D341Med (cell line): ENCODE measurements around the gene HERC2.
"Not testable (repeated sequence)": the region's sequence is repeated elsewhere in the genome, so short reads cannot be mapped to it uniquely, and the experiment has no call there.

Experiments used
- DNase-seq: peaks from one replicate; pipeline ENCODE4 v3.0.0; 2012; ENCODE audit warnings: low spot score

Gene HERC2

GRCh38 chr15:28182216-28182615 is 139.8 kb downstream of the HERC2 start:
- no peak for DNase-seq

- no peak for DNase-seq
These were observed 140.6 kb downstream of the HERC2 start for GRCh38 chr15:28181366-28181765.

- DNase-seq = no peak
These were observed 142.7 kb downstream of the HERC2 start for GRCh38 chr15:28179270-28179669.

GRCh38 chr15:28178727-28179126 is 143.3 kb downstream of the HERC2 start:
- no peak for DNase-seq

- DNase-seq = no peak
These were observed 143.7 kb downstream of the HERC2 start for GRCh38 chr15:28178290-28178689.

DNA sequence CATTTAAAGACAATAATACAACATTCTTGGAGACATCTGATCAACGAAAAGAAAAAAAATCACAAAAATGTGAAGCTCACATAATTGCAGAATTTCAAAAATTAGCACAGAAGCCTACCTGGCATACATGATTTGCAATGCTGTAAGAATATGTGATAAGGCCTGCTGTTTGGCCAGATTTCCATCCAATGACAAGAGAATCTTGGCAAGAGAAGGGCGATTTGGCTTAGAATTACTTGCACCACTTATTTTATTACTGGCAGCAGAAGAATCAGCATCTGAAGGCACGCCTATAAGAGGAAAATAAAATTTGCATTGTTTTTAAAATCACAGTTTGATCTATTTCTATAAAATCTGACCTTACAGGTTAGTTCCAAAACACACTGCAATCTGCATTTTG is 152.6 kb downstream of the HERC2 start:
- DNase-seq = no peak

GRCh38 chr15:28168405-28169121 is 153.4 kb downstream of the HERC2 start:
- not testable (repeated sequence) for DNase-seq

DNA sequence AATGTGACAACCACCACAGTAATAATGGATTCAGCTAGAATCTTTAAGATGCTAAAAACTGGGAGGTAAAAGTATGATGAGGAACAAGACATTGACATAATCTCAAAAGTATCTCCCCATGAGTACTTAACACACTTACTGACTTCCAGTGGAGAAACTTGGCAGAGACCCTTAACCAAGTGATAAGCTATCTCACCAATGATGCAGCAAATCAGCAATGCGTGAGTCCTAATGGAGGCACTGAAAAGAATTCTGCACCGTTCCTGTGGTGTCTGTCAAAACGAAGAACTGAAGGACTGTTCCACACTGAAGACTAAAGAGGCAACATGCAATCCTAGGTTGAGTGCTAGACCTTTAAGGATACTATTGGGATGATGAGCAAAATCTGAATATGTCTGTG is 154.9 kb downstream of the HERC2 start:
- DNase-seq = no peak

DNA sequence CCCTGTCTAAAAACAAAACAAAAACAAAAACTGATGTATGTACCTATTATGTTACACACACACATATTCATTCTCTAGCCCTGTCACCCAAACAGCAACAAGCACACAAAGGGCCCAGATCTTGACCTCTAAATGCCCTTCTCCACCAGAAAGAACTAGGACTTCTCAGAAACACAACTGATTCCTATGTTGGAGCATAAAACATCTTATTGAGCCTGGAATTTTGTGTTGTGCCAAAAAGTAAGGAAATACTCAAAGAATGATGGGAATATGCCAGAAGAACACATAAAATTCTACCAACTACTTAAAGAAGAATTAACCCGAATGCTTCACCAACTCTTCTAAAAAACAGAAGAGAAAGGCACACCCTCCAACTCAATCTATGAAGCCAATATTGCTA is 156.2 kb downstream of the HERC2 start:
- no peak for DNase-seq

DNA sequence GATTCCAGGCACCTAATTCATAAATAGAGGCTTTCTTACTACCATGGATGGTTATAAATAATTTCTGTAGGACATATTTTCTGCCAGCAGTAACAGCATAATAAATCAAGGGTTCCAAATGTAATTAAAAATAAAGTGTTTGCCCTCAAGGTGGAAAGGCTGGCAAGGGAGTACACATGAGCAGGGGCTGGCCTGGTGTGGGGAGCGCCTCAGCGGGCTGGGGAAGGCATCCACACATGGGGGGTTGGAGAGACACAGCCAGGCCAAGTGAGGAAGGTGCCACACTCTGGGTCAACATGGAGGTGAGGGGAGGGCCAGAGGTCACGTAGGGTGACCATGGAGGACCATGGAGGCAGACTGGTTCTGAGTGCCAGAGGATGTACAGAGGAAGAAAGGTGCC is 157.1 kb downstream of the HERC2 start:
- no peak for DNase-seq

GRCh38 chr15:28154283-28154682 is 167.7 kb downstream of the HERC2 start:
- DNase-seq = no peak

- no peak for DNase-seq
These were observed 168.4 kb downstream of the HERC2 start for GRCh38 chr15:28153492-28154119.

DNA sequence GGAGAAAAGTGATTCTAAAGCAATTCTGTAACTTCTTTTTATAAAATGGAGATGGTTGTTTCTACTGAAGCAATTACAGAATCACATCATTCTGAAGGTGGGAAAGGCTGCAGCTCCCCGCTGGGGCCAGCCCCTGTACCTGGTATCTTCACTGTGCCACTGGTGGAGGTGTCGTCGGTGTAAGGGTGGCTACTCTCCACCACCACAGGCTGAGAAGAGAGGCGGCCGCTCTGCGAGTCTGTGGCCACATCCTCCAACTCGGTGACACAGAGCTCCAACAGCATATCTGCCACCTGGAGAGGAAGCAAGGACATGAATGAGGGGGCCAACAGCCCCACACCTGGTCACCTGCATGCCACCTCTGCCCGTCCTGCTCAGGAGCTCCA is 169.4 kb downstream of the HERC2 start:
- not testable (repeated sequence) for DNase-seq

DNA sequence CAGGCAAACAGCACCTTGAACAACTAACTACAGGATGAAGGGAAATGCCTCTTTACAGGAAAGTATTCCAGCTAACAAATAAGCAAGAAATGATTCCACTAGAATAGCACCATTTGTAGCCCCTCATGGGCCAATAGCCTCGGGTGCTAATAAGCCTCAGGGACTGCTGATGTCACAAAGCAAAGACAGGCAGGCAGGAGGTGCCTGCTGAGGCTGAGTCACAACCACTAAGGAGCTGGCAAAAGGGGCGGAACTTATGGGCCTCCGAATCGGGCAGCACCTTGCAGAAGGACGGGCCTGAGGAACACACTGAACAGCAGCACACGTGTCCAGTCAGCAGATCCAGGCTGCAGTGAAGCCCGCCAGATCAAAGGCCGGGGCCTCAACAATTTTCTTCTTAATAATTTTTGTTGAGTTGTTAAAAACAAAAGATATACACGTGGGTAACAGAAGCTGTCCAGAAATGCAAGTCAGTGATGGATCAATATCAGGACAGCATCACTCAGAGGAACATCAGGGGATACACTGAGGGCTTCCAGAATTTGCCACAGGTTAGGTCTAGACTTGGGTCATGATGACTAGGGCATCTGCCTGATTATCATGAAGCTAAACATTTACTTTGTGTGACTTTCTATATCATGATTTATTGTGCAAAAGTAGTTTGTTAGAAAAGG is 170.0 kb downstream of the HERC2 start:
- DNase-seq = not testable (repeated sequence)

GRCh38 chr15:28147801-28148200 is 174.2 kb downstream of the HERC2 start:
- no peak for DNase-seq

DNA sequence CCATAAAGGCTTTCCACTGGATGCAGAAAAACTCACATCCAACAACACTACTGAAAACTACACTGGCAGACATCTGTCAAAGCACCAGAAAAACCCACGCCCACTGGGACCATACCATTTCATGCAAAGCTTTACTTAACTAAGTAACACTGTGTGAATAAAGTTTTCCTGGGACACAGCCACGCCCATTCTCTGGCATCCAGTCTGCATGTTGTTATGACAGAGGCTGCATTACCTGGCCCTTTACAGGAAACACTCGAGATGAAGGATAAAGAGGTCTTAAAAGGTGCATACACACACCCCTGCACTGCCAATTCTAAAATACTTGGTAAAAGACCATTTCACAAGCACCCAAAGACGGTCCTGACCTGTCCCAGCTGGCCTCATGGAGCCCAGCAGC is 176.6 kb downstream of the HERC2 start:
- DNase-seq = not testable (repeated sequence)

- no peak for DNase-seq
These were observed 181.9 kb downstream of the HERC2 start for GRCh38 chr15:28140062-28140461.

GRCh38 chr15:28137408-28138039 is 184.5 kb downstream of the HERC2 start:
- DNase-seq = not testable (repeated sequence)

DNA sequence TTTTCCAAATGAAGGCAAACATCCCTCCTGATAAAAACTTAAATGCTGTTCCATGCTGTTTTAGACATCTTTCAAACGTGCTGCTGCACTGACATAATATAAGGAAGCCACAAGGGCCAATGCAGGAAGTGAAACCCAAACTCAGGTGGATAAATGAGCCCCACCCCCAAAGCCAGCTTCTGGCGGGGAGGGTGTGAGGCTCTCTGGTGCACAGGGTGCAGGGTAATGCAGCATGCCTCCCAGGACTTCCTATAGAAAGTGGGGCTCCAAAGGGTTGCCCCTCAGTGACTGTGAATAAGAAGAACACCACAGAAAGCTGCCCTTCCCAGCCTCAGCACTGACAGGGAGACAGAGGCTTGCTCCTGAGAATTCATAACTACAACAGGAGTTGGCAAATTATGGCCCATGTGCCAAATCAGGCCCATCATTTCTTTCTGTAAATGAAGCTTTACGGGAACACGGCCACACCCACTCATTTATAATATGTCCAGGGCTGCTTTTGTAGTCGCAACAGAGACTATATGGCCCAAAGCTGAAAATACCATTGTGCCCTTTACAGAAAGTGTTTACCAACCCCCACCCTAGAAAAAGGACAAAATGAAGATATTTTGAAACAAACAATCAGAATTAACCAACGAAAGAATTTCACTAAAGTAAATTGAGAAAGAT is 185.6 kb downstream of the HERC2 start:
- not testable (repeated sequence) for DNase-seq

DNA sequence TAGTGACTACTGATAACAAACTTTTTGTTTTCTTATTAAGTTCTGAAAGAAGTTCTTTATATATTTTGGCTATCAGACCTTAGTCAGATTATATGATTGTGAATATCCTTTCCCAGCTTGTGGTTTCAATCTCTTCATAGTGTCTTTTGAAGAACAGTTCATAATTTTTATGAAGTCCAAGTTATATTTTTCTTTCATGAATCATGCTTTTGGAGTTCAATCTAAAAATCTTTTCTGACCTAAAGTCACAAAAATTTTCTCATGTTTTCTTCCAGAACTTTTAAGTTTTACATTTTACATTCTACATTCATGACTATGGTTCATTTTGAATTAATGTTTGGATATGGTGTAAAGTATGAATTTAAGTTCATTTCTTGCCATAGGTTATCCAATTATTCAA is 188.7 kb downstream of the HERC2 start:
- no peak for DNase-seq

GRCh38 chr15:28132524-28133275 is 189.3 kb downstream of the HERC2 start:
- DNase-seq = no peak

- DNase-seq = no peak
These were observed 190.0 kb downstream of the HERC2 start for GRCh38 chr15:28131946-28132345.
